ENCODE measurements around the gene PSMD13.

PSMD13 gene

DNA sequence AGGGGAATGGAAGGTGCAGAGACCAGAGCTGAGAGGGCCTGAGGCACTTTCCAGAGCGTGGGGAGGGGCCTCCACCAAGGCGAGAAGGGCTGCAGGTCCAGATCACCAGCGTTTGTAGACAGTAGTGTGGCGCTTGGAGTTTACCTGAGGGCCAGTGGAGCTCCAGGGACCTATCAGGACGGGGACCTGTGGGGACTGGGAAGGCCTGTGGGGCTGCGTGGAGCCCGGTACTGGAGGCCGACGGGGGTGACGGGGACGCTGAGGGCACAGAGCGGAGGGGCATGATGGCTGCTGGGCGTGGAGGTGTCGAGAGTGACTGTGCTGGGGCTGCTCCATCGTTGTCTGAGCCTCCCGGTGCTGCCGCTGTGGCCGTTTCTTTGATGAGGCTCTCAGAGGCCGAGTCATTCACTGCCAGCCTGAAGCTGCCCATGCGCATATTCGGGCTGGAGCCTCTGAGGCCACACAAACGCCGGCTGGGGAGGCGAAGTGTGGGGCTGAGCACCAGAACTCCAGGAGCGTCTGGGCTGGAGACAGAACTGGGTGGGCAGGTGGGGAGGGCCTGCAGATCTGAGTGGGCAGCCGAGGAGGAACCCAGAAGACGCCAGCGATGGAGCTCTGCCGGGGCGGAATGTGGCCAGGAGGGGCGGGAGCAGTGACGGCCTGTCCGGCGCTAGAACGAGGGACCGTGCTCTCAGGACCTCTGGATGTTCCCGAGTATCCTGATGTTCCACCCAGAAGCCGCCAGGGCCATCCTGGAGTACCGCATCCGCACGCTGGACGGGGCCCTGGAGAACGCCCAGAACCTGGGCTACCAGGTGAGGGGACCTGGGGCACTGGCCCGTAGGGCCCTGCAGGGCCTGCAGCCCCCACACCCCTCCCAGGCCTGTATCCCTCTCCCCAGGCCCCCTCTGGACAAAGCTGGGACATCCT lies 54.8 kb downstream of the PSMD13 start:
- no peak for ATAC-seq
- TF ChIP-seq ESRRG (CRISPR knock-in tag; IDR thresholded peaks at IDR 0.05) = no peak
- TF ChIP-seq ARNTL (CRISPR knock-in tag; IDR thresholded peaks at IDR 0.05; ENCODE audit: borderline replicate concordance, low read depth) = no peak
- TF ChIP-seq, protein P1, sequence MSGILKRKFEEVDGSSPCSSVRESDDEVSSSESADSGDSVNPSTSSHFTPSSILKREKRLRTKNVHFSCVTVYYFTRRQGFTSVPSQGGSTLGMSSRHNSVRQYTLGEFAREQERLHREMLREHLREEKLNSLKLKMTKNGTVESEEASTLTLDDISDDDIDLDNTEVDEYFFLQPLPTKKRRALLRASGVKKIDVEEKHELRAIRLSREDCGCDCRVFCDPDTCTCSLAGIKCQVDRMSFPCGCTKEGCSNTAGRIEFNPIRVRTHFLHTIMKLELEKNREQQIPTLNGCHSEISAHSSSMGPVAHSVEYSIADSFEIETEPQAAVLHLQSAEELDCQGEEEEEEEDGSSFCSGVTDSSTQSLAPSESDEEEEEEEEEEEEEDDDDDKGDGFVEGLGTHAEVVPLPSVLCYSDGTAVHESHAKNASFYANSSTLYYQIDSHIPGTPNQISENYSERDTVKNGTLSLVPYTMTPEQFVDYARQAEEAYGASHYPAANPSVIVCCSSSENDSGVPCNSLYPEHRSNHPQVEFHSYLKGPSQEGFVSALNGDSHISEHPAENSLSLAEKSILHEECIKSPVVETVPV (CRISPR knock-in tag; IDR thresholded peaks at IDR 0.05) = no peak
- TF ChIP-seq, protein P2, sequence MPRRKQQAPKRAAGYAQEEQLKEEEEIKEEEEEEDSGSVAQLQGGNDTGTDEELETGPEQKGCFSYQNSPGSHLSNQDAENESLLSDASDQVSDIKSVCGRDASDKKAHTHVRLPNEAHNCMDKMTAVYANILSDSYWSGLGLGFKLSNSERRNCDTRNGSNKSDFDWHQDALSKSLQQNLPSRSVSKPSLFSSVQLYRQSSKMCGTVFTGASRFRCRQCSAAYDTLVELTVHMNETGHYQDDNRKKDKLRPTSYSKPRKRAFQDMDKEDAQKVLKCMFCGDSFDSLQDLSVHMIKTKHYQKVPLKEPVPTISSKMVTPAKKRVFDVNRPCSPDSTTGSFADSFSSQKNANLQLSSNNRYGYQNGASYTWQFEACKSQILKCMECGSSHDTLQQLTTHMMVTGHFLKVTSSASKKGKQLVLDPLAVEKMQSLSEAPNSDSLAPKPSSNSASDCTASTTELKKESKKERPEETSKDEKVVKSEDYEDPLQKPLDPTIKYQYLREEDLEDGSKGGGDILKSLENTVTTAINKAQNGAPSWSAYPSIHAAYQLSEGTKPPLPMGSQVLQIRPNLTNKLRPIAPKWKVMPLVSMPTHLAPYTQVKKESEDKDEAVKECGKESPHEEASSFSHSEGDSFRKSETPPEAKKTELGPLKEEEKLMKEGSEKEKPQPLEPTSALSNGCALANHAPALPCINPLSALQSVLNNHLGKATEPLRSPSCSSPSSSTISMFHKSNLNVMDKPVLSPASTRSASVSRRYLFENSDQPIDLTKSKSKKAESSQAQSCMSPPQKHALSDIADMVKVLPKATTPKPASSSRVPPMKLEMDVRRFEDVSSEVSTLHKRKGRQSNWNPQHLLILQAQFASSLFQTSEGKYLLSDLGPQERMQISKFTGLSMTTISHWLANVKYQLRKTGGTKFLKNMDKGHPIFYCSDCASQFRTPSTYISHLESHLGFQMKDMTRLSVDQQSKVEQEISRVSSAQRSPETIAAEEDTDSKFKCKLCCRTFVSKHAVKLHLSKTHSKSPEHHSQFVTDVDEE (CRISPR knock-in tag; IDR thresholded peaks at IDR 0.05) = no peak
- TF ChIP-seq, protein P3, sequence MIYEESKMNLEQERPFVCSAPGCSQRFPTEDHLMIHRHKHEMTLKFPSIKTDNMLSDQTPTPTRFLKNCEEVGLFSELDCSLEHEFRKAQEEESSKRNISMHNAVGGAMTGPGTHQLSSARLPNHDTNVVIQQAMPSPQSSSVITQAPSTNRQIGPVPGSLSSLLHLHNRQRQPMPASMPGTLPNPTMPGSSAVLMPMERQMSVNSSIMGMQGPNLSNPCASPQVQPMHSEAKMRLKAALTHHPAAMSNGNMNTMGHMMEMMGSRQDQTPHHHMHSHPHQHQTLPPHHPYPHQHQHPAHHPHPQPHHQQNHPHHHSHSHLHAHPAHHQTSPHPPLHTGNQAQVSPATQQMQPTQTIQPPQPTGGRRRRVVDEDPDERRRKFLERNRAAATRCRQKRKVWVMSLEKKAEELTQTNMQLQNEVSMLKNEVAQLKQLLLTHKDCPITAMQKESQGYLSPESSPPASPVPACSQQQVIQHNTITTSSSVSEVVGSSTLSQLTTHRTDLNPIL (CRISPR knock-in tag; IDR thresholded peaks at IDR 0.05; ENCODE audit: low read depth) = no peak
- no peak for TF ChIP-seq ZFP3 (CRISPR knock-in tag; IDR thresholded peaks at IDR 0.05)
- no peak for TF ChIP-seq GLIS3 (CRISPR knock-in tag; IDR thresholded peaks at IDR 0.05)
- no peak for TF ChIP-seq ZNF70 (CRISPR knock-in tag; IDR thresholded peaks at IDR 0.05)
- no peak for TF ChIP-seq ZNF8 (CRISPR knock-in tag; IDR thresholded peaks at IDR 0.05)
- TF ChIP-seq CSDC2 (CRISPR knock-in tag; IDR thresholded peaks at IDR 0.05) = no peak

DNA sequence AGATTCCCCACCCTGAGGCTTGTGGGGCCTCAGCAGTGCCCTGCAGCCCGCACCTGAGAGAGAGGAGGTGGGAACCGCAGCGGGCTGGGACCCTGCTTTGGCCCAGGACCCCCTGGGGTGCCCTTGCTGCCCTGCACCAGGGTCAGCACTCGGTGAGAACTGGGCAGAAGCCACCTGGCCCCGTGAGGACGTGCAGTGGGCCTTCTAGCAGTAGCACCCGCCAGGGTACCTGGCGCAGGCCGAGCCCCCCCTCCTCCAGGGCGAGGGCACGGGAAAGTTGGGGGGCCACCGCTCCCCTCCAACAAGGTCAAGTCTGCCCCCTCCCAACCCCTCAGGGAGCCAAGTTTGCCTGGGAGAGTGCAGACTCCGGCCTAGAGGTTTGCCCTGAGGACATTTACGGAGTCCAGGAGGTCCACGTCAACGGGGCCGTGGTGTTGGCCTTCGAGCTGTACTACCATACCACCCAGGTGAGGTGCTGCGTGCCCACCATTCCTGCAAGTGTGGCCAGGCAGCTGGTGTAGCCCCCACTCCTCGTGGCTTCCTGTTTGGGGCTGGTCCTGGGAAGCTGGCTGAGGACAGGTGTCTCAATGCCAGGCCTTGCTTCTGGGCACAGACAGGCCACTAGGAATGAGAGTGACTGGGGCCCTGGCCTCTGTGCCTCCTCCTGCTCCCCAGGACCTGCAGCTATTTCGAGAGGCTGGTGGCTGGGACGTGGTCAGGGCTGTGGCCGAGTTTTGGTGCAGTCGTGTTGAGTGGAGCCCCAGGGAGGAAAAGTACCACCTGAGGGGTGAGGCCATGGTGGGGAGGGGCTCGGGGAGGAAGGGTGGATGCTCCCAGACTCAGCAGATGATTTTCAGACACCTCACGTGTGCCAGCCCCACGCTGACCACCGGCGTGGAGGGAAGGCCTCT lies 55.7 kb downstream of the PSMD13 start:
- ATAC-seq = no peak
- TF ChIP-seq ISL1 (CRISPR knock-in tag; IDR thresholded peaks at IDR 0.05) (no peak), ZNF8 (CRISPR knock-in tag; IDR thresholded peaks at IDR 0.05) (no peak), ARNTL (CRISPR knock-in tag; IDR thresholded peaks at IDR 0.05; ENCODE audit: borderline replicate concordance, low read depth) (no peak), ZNF70 (CRISPR knock-in tag; IDR thresholded peaks at IDR 0.05) (no peak)
- TF ChIP-seq, protein P4, sequence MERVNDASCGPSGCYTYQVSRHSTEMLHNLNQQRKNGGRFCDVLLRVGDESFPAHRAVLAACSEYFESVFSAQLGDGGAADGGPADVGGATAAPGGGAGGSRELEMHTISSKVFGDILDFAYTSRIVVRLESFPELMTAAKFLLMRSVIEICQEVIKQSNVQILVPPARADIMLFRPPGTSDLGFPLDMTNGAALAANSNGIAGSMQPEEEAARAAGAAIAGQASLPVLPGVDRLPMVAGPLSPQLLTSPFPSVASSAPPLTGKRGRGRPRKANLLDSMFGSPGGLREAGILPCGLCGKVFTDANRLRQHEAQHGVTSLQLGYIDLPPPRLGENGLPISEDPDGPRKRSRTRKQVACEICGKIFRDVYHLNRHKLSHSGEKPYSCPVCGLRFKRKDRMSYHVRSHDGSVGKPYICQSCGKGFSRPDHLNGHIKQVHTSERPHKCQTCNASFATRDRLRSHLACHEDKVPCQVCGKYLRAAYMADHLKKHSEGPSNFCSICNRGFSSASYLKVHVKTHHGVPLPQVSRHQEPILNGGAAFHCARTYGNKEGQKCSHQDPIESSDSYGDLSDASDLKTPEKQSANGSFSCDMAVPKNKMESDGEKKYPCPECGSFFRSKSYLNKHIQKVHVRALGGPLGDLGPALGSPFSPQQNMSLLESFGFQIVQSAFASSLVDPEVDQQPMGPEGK (CRISPR knock-in tag; IDR thresholded peaks at IDR 0.05; ENCODE audit: borderline replicate concordance) = no peak
- TF ChIP-seq, protein P2 (CRISPR knock-in tag; IDR thresholded peaks at IDR 0.05) = no peak

DNA sequence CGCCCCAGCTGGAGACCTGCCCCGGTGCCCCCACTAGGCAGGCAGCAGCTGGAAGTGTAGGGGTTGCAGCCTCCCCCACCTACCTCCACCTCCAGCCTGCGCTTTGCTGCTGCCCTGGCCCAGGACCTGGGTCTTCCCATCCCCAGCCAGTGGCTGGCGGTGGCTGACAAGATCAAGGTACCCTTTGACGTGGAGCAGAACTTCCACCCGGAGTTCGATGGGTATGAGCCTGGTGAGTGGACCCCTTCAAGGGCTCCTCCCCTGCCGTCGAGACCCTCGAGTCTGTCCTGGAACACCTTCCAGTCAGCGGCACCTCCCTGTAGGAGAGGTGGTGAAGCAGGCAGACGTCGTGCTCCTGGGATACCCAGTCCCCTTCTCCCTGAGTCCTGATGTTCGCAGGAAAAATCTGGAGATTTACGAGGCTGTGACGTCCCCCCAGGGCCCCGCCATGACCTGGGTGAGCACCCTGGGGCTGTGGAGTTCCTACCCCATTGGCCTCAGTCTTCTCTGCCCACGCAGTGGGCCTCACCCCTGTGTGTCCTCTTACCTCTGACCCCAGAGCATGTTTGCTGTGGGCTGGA lies 56.6 kb downstream of the PSMD13 start:
- TF ChIP-seq ZFP30 (CRISPR knock-in tag; IDR thresholded peaks at IDR 0.05) (no peak), GLIS3 (CRISPR knock-in tag; IDR thresholded peaks at IDR 0.05) (no peak)
- no peak for ATAC-seq

Measured in SK-N-SH treated with all-trans-retinoic acid at 6 μM for 48 hours (cell line).